GM19099 (cell line): Measurements from ENCODE around the gene MTHFD2L.

Experiments used
- POLR2A ChIP-seq: IDR thresholded peaks from 3 replicates; pipeline ENCODE4 v1.6.1; 2011; ENCODE audit warnings: low read depth; ENCODE audit not compliant: insufficient read length; ENCODE audit errors: extremely low read depth

Gene MTHFD2L

GRCh38 chr4:74252933-74253332 lies 95.0 kb downstream of the MTHFD2L start:
- no peak for TF ChIP-seq POLR2A

DNA sequence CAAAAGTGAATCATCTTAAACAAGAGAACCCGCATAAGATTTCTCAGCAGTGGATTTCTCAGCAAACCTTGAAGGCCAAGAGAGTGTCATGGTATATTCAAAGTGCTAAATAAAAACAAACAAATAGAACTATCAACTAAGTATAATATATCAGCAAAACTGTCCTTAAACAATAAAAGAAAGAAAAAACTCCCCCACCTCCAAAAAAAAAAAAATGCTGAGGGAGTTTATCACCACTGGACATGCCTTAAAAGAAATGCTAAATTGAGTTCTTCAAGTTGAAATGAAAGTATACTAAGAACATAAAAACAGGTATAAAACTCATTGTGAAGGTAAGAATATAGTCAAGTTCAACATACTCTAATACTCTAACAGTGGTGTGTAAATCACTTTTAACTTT lies 96.5 kb downstream of the MTHFD2L start:
- TF ChIP-seq POLR2A: no peak

- no peak for TF ChIP-seq POLR2A
Measured at GRCh38 chr4:74255096-74255495, 97.2 kb downstream of the MTHFD2L start.

DNA sequence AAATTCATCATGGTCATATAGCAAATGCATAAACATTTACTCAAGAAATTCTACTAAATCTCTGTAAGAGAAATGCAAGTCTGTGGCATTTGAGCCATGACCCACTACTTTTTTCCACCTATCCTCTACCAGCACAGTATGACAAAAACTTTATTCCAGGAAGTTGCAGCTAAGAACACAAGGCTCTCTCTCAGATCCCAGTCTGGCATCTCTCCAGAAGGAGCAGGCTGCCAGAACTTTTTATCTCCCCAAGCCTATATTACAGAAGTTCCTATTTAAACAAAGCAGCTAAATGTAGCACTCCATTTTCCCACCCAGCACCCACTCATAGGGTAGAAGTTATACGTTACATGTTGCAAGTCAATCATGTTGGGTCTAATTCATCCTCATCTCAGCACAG lies 101.0 kb downstream of the MTHFD2L start:
- TF ChIP-seq POLR2A: no peak

GRCh38 chr4:74260036-74260435 lies 102.1 kb downstream of the MTHFD2L start:
- TF ChIP-seq POLR2A: no peak

DNA sequence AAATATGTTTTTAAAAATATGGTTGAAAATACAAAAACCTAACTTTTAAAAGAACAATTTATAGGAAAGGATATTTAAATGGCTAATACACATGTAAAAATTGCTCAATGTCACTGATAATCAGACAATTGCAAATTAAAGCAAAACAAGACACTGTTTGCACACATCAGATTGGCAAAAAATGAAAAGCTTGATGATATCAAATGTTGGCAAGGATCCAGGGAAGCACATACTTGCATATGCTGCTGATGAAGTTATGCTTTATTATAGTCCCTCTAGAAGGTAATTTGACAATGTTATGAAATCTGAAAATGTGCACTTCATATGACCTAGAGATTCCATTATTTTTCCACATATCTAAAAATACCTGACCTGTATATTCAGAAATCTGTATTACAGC lies 104.6 kb downstream of the MTHFD2L start:
- TF ChIP-seq POLR2A: no peak

DNA sequence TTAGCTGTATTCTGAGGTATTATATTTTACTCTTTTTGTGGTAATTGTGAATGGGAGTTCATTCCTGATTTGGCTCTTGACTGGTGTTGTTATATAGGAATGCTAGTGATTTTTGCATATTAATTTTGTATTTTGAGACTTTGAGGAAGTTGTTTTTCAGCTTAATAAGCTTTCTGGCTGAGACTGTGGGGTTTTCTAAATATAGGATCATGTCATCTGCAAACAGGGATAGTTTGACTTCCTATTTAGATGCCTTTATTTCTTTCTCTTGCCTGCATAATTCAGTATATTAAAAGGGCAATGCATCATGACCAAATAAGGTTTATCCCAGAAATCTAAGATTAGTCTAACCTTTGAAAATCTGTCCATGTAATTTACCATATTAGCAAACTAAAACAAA lies 105.6 kb downstream of the MTHFD2L start:
- TF ChIP-seq POLR2A: no peak

GRCh38 chr4:74266081-74266480 lies 108.2 kb downstream of the MTHFD2L start:
- TF ChIP-seq POLR2A: no peak

GRCh38 chr4:74267998-74268606 lies 110.2 kb downstream of the MTHFD2L start:
- TF ChIP-seq POLR2A: no peak

DNA sequence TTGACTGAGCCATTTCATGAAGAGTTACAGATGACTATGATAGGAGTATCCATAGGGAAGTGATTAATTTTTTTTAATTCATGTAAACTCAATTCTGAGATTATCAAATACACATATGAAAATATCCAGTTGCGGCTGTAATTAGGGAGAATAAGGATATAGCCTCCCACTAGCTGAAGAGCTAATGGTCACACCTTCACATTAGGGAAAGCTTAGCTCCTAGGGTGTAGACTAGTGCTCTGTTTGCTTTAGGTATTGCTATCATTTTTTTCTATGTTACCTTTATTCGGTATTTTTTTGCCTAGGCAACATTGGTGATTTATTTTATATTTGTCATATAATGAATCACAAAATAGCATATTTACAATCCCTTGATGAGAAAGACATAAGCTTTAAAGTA lies 110.7 kb downstream of the MTHFD2L start:
- no peak for TF ChIP-seq POLR2A

DNA sequence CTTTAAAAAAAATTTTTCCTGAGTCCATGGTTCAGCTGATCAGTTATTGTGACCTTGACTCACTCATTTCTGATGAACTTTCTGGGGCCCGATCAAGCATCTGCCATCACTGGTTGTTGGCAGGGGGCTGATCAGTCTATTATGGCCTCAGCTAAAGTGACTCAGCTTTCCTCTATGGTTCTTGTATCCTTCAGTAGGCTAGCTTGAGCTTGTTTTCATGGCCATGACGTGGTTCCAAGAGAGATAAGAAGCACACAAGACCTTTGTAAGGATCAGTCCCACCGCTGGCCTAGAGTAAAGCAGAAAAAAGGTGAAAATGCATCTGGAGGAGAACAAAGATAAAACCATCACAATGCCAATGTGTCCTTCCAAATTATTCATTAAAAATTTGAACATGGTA lies 120.6 kb downstream of the MTHFD2L start:
- no peak for TF ChIP-seq POLR2A

DNA sequence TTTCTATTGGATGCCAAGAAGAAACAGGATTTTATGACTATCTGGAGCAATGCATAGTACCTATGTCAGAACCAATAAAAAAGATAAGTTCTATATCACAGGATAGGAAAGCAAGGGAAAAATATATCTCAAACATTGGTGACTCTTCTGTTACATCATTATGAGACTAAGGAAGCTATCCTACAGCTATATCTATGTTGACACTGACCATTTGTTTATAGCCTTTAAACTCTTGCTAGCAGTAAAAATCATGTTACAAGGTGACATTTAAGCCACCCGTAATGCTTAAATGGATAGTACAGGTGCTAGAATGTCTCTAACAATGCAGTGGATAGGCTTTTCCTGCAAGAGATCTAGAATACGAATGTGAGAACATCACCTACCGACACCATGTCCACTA lies 121.8 kb downstream of the MTHFD2L start:
- TF ChIP-seq POLR2A: no peak

- no peak for TF ChIP-seq POLR2A
Measured at GRCh38 chr4:74282926-74283325, 125.0 kb downstream of the MTHFD2L start.

DNA sequence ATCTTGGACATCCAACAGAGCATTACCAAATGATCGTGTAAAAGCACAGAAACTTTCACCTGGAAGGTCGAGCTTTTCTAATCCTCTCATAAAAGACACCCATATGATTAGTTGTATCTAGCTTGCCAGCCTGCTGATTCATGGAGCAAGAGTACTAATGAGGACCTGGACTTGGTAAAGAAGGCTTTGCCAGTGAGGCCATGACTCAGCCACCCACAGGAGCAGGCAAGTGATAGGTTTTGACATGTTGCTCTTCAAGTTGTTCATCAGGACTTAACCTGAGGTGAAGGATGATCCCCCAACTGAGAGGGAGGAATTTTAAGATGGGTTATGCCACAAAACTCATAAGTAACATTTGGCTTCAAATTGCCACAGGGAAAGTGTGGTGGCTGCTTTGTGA lies 125.7 kb downstream of the MTHFD2L start:
- TF ChIP-seq POLR2A: no peak

- no peak for TF ChIP-seq POLR2A
Measured at GRCh38 chr4:74284053-74284452, 126.1 kb downstream of the MTHFD2L start.

GRCh38 chr4:74287164-74287563 lies 129.2 kb downstream of the MTHFD2L start:
- TF ChIP-seq POLR2A: no peak

DNA sequence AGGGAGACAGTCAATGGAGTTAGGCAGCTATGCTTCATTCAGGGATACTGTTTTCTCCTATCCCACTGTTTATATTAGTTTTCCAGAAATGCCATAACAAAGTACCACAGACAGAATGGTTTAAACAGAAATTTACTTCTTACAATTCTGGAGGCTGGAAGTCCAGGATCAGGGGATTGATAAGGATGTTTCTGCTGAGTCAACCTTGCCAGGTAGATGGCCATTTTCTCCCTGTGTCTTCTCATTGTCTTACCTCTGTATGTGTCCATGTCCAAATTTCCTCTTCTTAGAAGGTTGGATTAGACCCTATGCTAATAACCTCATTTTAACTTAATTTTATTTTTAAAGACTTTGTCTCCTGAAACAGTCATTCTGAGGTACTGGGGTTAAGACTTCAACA lies 129.9 kb downstream of the MTHFD2L start:
- no peak for TF ChIP-seq POLR2A
